ENCODE results near the gene GNG11.

The GNG11 gene

DNA sequence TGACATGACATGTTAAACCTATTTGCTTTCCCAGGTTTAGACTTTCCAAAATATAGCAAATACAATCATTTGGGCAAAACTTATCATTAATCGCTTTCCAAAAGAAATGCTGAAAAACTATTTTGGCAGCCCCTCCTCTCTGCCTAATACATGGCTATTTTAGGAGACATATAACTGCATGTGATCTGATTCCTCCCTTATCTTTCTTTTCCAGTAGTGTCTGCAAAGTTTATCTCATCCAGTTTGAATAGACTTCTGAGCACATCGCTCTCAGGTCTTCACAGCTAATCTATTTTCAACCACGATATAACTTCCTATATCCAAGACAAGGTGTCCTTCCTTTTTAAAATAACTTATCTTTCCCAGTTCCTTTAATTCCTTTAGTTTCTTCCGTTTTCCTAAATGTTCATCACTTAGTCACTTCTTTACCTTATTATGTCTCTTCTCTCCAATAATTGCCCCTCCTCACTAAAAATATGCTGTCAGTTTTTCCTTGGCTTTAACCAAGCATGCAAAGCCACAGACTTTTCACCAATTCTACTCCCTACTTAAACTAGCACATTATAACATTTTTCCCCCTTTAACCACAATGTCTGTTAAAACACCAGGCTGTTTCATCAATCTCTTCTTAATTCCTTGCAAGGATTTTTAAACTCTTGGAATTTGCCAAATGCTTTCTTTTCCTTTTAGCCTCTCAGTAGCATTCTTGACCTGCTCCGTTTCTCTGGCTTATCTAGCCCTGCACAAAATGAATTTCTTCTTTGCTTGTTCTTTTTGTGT is 24.4 kb downstream of the GNG11 start:
- Mint-ChIP-seq H3K27me3 (no peaks in the 10 kb centered on the region), H3K4me3 (no peak overlapping the region), H3K9me3 (no peaks in the 10 kb centered on the region), H3K4me1 (ENCODE audit: low read depth) (no peaks in the 10 kb centered on the region), H3K36me3 (ENCODE audit: low read depth) (no peaks in the 10 kb centered on the region), H3K27ac (no peak overlapping the region)
- intact Hi-C loops (cut with micrococcal nuclease) = no loop called here

DNA sequence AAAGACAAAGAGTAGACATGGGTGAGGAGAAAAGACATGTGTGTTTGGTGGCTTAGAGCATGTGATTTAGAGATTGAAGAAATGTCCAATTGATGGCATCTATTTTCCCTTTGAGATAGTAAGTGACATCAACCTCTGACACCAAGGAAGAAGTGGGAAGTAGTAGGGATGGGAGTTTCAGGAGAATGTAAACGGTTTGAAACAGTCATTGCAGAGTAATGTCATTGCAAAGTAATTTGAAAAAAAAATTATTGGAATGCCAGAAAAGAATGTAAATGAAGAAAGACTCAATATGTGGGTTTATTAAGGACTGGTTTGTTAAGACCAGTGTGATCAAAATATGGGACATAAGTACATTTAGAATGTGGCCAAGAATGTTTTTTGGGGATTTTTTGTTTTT is 26.6 kb downstream of the GNG11 start:
- Mint-ChIP-seq H3K4me3 (no peak overlapping the region), H3K36me3 (ENCODE audit: low read depth) (no peaks in the 10 kb centered on the region), H3K4me1 (ENCODE audit: low read depth) (no peaks in the 10 kb centered on the region), H3K27ac (no peak overlapping the region), H3K27me3 (no peaks in the 10 kb centered on the region), H3K9me3 (no peaks in the 10 kb centered on the region)
- intact Hi-C loops (cut with micrococcal nuclease) = no loop called here

DNA sequence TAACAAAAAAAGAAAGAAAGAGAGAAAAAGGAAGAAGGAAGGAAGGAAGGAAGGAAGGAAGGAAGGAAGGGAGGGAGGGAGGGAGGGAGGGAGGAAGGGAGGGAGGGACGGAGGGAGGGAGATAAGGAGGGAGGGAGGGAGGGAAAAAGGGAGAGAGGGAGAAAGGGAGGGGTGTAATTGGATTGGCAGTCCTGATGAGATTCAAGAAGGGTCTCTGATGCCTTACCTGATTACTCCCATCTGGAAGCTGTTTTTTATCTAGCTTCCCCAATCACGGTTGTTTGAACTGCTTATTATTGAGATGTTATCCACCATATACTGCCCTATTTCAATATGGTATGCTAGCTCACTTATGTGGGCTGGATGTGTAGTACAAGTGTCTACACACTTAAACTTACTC is 27.3 kb downstream of the GNG11 start:
- no peaks in the 10 kb centered on the region for H3K9me3 Mint-ChIP-seq
- no peak overlapping the region for H3K4me3 Mint-ChIP-seq
- intact Hi-C loops (cut with micrococcal nuclease) = no loop called here
- H3K27me3 Mint-ChIP-seq = no peaks in the 10 kb centered on the region
- no peaks in the 10 kb centered on the region for H3K4me1 Mint-ChIP-seq (ENCODE audit: low read depth)
- no peaks in the 10 kb centered on the region for H3K36me3 Mint-ChIP-seq (ENCODE audit: low read depth)
- no peak overlapping the region for H3K27ac Mint-ChIP-seq

DNA sequence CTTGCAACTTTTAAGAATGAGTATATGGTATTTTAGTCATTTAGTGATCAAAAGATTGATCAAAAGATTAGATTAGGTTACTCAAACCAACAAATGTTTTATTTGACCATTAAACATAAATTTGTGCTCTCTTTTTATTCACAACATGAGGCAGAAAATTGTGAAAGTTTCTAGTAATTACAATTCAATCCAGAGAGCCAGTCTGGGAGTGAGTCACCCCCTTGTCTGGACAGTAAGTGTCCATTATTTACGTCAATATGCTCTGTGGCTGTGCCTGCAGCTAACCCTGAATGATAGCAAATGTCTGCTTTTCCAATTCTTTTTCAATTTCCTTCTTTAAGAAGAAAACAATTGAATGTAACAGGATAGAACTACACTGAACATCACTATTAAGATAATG is 27.9 kb downstream of the GNG11 start:
- Mint-ChIP-seq H3K27ac (no peak overlapping the region), H3K4me1 (ENCODE audit: low read depth) (no peaks in the 10 kb centered on the region), H3K4me3 (no peak overlapping the region), H3K27me3 (no peaks in the 10 kb centered on the region), H3K9me3 (no peaks in the 10 kb centered on the region), H3K36me3 (ENCODE audit: low read depth) (no peaks in the 10 kb centered on the region)
- intact Hi-C loops (cut with micrococcal nuclease) = no loop called here

DNA sequence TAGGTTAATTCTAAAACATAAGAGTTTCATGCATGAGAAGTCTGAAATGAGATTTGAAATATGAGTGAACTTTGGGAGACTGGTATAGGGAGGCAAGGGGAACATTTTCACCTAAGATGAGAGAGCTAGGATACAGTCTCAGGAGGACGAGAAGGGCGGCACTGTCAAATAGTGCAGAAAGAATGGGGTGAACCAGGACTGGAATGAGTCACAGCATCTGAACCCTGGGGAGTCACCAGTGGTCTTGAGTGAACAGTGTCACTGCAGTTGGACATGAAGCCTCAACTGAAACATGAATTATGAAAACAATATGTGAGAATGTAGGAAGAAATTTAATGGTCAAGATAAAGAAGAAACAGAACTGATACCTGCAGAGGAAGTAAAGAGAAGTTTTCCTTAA is 33.8 kb downstream of the GNG11 start:
- no peak overlapping the region for H3K4me3 Mint-ChIP-seq
- no peaks in the 10 kb centered on the region for H3K36me3 Mint-ChIP-seq (ENCODE audit: low read depth)
- H3K27me3 Mint-ChIP-seq = no peaks in the 10 kb centered on the region
- H3K9me3 Mint-ChIP-seq = no peaks in the 10 kb centered on the region
- no peak overlapping the region for H3K27ac Mint-ChIP-seq
- intact Hi-C loops (cut with micrococcal nuclease) = no loop called here
- peaks cover 6% of the 10 kb centered on the region for H3K4me1 Mint-ChIP-seq (ENCODE audit: low read depth)

DNA sequence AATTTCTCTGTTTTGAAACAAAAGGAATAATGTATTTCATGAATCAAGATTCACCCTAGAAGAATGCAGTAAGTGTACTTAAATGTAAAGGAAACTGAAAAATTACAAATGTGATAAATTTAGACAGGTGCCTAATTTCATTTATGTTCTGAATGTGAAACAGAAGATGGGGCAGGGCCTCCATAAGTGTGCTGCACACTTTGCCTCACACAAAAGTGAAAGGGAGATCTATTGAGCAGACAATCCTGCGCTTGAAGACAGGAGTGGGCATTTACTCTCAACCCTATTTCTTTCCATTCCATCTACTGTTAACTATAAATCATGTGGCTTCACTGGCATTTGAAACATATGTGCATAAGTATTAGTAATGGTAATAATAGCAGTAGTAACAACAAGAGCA is 36.2 kb downstream of the GNG11 start:
- Mint-ChIP-seq H3K27ac (no peak overlapping the region), H3K9me3 (no peaks in the 10 kb centered on the region)

DNA sequence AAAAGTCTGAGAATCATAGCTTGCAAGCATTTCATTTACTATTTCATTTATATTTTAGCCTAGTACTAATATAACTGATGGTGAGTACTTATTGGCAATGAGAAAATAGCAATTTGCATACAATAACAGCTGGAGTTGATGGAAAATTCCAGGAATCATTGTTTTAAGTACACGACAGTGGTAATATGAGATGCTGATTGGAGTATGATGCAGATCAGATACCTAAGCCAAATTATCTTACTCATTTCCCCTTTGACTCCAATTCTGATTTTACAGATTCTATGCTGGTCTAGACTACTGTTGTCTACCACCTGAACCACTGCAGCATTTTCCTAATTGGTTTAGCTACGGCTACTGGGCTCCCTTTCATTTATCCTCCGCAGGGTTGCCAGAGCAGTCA is 36.7 kb downstream of the GNG11 start:
- H3K9me3 Mint-ChIP-seq = no peaks in the 10 kb centered on the region
- intact Hi-C loops (cut with micrococcal nuclease) = no loop called here
- no peaks in the 10 kb centered on the region for H3K27me3 Mint-ChIP-seq
- peaks cover 6% of the 10 kb centered on the region for H3K4me1 Mint-ChIP-seq (ENCODE audit: low read depth)
- no peak overlapping the region for H3K27ac Mint-ChIP-seq
- no peaks in the 10 kb centered on the region for H3K36me3 Mint-ChIP-seq (ENCODE audit: low read depth)
- H3K4me3 Mint-ChIP-seq = no peak overlapping the region

More for the DNA sequence above, 36.2 kb downstream of the GNG11 start:
- Mint-ChIP-seq H3K4me3 (no peak overlapping the region), H3K4me1 (ENCODE audit: low read depth) (peaks cover 6% of the 10 kb centered on the region), H3K36me3 (ENCODE audit: low read depth) (no peaks in the 10 kb centered on the region), H3K27me3 (no peaks in the 10 kb centered on the region)
- intact Hi-C loops (cut with micrococcal nuclease) = no loop called here

DNA sequence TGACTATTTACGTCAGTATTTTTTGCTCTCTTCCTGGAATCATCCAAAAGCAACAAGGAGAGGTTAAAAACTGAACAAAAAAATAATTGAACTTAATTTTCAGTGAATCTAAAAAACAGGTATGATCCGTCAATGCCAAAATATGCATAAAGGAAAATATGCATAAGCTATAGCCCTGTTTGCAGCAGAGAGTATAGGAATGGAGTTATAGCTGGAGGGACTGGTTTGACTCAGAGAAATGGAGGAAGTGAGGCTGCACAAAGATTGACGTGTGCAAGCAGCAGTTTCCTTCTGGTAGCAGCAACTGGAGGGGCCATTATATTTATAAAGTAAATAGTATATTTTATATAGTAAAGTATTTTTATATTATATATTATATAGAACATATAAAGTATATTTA is 37.1 kb downstream of the GNG11 start:
- no peaks in the 10 kb centered on the region for H3K9me3 Mint-ChIP-seq
- no peaks in the 10 kb centered on the region for H3K36me3 Mint-ChIP-seq (ENCODE audit: low read depth)
- H3K27ac Mint-ChIP-seq = no peak overlapping the region
- H3K4me1 Mint-ChIP-seq (ENCODE audit: low read depth) = peaks cover 6% of the 10 kb centered on the region
- intact Hi-C loops (cut with micrococcal nuclease) = no loop called here
- no peaks in the 10 kb centered on the region for H3K27me3 Mint-ChIP-seq
- no peak overlapping the region for H3K4me3 Mint-ChIP-seq

DNA sequence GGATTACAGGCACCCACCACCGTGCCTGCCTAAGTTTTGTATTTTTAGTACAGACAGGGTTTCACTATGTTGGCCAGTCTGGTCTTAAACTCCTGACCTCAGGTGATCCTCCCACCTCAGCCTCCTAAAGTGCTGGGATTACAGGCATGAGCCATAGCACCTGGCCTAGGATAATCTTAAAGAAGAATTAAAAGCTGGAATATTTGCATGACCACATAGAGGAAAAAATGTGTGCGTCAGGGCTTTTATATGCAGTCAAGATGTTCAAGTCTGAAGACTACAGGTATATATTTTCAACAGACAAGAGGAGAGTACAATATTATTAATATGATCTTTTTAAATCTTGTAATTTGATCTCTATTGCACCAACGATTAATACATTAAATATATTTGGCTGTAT is 39.5 kb downstream of the GNG11 start:
- H3K27me3 Mint-ChIP-seq = no peaks in the 10 kb centered on the region
- H3K4me3 Mint-ChIP-seq = no peak overlapping the region
- H3K36me3 Mint-ChIP-seq (ENCODE audit: low read depth) = no peaks in the 10 kb centered on the region
- intact Hi-C loops (cut with micrococcal nuclease) = no loop called here
- H3K9me3 Mint-ChIP-seq = no peaks in the 10 kb centered on the region
- H3K4me1 Mint-ChIP-seq (ENCODE audit: low read depth) = peaks cover 5% of the 10 kb centered on the region
- no peak overlapping the region for H3K27ac Mint-ChIP-seq

DNA sequence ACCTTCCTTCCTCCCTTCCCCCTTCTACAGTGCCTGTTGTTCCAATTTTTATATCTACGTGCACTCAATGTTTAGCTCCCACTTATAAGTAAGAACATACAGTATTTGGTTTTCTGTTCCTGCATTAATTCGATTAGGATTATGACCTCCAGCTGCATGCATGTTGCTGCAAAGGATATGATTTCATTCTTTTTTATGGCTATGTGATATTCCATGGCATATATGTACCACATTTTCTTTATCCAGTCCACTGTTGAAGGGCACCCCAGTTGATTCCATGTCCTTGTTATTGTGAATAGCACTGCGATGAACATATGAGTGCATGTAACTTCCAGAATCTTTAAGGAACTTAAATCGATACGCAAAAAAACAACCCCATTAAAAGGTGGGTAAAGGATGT is 42.7 kb downstream of the GNG11 start:
- H3K9me3 Mint-ChIP-seq = no peaks in the 10 kb centered on the region
- no peak overlapping the region for H3K27ac Mint-ChIP-seq
- intact Hi-C loops (cut with micrococcal nuclease) = no loop called here
- H3K27me3 Mint-ChIP-seq = no peaks in the 10 kb centered on the region
- no peaks in the 10 kb centered on the region for H3K36me3 Mint-ChIP-seq (ENCODE audit: low read depth)
- H3K4me3 Mint-ChIP-seq = no peak overlapping the region
- H3K4me1 Mint-ChIP-seq (ENCODE audit: low read depth) = no peaks in the 10 kb centered on the region

DNA sequence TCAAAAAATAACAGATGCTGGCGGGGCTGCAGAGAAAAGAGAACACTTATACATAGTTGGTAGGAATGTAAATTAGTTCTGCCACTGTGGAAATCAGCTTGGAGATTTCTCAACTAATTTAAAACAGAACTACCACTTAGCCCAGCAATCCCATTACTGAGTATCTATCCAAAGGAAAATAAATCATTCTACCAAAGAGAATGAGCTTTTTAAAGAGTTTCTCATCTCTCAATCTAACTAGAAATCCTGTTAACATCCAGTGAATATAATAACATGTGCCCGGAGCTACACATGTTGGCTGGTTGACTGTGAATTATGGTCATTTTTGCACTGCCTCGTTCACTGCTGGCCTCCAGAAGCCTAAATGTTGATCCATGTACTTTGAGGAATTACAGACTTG is 43.3 kb downstream of the GNG11 start:
- Mint-ChIP-seq H3K4me3 (no peak overlapping the region), H3K27ac (no peak overlapping the region), H3K27me3 (no peaks in the 10 kb centered on the region), H3K4me1 (ENCODE audit: low read depth) (no peaks in the 10 kb centered on the region), H3K36me3 (ENCODE audit: low read depth) (no peaks in the 10 kb centered on the region), H3K9me3 (no peaks in the 10 kb centered on the region)
- intact Hi-C loops (cut with micrococcal nuclease) = no loop called here

DNA sequence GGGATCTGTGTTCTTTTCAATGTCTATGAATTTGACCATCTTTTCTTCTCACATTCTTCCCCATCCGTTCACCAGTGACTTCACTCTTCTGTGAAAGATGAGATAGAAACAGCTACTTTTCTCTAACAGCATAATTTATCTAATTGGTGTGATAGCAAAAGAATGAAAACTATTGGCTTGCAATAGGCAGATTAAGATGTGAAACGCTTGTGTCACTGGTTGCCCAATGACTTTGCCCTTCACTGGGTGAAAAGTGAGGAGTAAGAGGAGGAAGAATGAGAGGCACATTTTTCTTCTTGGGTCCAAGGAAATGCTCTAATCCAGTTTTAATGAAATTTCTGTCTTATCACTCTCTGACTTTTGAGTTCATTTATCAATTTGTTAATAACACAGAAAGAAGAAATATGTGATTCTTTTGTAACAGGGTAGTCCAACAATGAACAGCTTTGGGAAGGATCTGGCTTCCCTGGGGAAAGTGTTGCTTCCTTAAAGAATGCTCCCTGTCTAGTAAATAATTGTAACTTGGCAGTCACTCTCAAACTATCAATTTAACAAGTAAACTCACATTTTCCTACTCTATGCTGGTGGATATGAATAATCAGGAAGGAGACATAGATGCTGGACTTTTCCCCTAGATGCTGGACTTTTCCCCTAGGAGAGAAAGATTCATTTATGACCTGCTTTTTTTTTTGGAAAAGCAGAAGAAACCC is 47.5 kb downstream of the GNG11 start:
- Mint-ChIP-seq H3K27ac (no peak overlapping the region), H3K4me3 (no peak overlapping the region), H3K9me3 (no peaks in the 10 kb centered on the region)

DNA sequence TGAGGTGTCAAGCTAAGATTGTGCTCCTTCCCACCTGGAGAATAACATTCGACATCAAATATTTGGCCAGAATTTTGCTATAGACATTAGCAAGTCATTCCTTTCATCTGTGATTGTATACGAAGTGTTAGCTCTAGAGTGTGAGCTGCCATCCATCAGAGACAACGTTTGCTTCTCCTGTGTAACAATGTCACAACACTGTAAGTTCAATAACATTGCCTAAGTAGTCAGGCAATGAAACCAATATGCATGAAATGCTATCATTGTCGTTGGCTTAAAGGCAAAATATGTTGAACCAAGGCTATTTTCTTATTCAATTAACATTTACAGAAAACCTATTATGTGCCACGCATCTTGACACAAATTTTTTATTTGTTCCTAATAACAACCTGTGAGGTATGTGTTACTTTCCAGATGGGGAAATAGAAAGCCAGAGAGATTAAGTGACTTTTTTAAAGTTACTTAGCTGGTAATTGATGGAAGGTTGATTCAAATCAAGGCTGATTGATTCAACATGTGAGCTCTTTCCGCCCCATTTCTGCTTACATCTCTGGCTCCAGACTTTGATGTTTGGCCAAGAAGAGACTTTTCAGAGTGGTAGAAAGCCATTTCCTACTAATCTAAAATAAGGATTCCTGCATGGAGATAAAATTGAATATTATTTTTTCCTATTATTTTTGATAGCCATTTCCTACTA is 50.6 kb downstream of the GNG11 start:
- H3K9me3 Mint-ChIP-seq = no peaks in the 10 kb centered on the region
- no peaks in the 10 kb centered on the region for H3K27me3 Mint-ChIP-seq
- H3K36me3 Mint-ChIP-seq (ENCODE audit: low read depth) = no peaks in the 10 kb centered on the region
- no peak overlapping the region for H3K27ac Mint-ChIP-seq
- H3K4me3 Mint-ChIP-seq = no peak overlapping the region
- intact Hi-C loops (cut with micrococcal nuclease) = no loop called here
- no peaks in the 10 kb centered on the region for H3K4me1 Mint-ChIP-seq (ENCODE audit: low read depth)

More for the DNA sequence above, 47.5 kb downstream of the GNG11 start:
- Mint-ChIP-seq H3K4me1 (ENCODE audit: low read depth) (no peaks in the 10 kb centered on the region), H3K36me3 (ENCODE audit: low read depth) (no peaks in the 10 kb centered on the region), H3K27me3 (no peaks in the 10 kb centered on the region)
- intact Hi-C loops (cut with micrococcal nuclease) = no loop called here

DNA sequence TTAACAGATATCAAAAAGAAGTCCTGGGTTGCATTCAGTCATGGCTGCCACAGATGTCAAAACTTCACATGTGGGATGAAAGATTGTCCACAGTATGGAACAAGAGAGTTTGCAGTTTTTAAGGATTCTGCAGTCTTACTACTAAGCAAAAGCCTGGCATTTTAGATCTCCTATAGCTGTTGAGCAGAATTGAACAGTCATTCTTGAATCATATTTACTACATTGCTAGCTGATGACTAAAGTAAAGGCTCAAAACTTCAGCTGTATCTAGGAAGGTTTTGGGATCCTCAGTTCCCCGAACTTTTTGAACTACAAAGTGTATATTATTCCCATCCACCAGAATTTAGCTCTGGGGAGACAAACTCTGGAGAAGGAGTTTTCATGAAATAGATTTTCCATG is 51.6 kb downstream of the GNG11 start:
- Mint-ChIP-seq H3K27me3 (no peaks in the 10 kb centered on the region), H3K4me3 (no peak overlapping the region), H3K27ac (no peak overlapping the region), H3K36me3 (ENCODE audit: low read depth) (no peaks in the 10 kb centered on the region), H3K9me3 (no peaks in the 10 kb centered on the region), H3K4me1 (ENCODE audit: low read depth) (no peaks in the 10 kb centered on the region)
- intact Hi-C loops (cut with micrococcal nuclease) = no loop called here
